ENCODE data around the gene ATG14.

DNA sequence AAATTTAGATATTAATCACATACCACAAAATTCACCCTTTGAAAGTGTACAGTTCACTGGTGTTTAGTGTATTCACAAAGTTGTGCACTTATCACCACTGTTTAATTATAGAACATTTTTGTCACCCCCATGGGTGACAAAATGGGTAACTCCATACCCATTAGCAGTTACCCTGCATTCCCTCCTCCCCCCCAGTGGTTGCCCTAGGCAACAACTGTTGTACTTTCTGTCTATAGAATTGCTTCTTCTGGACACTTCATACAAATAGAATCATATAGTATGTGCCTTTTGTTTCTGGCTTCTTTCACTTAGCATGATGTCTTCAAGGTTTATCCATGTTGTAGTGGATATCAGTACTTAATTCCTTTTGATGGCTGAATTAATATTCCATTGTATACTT, 87.7 kb downstream of the ATG14 start:
- TF ChIP-seq EZH2 (IDR thresholded peaks at IDR 0.05): no peak
- no peak for TF ChIP-seq POLR2AphosphoS5 (IDR thresholded peaks at IDR 0.05; ENCODE audit: borderline replicate concordance, low read depth, low read length)
